ENCODE measurements around the gene ARAP1.

DNA sequence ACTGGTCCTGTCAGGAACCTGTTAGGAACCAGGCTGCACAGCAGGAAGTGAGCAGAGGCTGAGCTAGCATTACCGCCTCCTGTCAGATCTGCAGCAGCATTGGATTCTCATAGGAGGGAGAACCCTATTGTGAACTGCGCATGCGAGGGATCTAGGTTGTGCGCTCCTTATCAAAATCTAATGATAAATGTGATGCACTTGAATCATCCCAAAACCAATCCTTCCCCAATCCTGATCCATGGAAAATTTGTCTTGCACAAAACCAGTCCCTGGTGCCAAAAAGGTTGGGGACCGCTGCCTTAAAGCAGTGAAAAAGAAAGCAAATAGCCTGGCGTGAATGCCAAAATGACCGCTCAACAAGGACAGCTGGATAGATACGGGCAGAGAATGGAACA lies 1.9 kb upstream of the ARAP1 start:
- TF ChIP-seq, protein P1, sequence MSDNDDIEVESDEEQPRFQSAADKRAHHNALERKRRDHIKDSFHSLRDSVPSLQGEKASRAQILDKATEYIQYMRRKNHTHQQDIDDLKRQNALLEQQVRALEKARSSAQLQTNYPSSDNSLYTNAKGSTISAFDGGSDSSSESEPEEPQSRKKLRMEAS (IDR thresholded peaks at IDR 0.05), result no peak
- no peak for TF ChIP-seq TEAD4 (IDR thresholded peaks at IDR 0.05; ENCODE audit: low read depth, low read length)
- TF ChIP-seq, protein P2, sequence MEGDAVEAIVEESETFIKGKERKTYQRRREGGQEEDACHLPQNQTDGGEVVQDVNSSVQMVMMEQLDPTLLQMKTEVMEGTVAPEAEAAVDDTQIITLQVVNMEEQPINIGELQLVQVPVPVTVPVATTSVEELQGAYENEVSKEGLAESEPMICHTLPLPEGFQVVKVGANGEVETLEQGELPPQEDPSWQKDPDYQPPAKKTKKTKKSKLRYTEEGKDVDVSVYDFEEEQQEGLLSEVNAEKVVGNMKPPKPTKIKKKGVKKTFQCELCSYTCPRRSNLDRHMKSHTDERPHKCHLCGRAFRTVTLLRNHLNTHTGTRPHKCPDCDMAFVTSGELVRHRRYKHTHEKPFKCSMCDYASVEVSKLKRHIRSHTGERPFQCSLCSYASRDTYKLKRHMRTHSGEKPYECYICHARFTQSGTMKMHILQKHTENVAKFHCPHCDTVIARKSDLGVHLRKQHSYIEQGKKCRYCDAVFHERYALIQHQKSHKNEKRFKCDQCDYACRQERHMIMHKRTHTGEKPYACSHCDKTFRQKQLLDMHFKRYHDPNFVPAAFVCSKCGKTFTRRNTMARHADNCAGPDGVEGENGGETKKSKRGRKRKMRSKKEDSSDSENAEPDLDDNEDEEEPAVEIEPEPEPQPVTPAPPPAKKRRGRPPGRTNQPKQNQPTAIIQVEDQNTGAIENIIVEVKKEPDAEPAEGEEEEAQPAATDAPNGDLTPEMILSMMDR (IDR thresholded peaks at IDR 0.05; ENCODE audit: control extremely low read depth in 1 of 3, insufficient read depth in 1 of 3, low read depth in 1 of 3, low read length in 3 of 3), result no peak
- no peak for TF ChIP-seq JUND (IDR thresholded peaks at IDR 0.05; ENCODE audit: low read length)
- no peak for TF ChIP-seq EZH2 (IDR thresholded peaks at IDR 0.05; ENCODE audit: low read depth, low read length, severe bottlenecking)
- TF ChIP-seq POLR2AphosphoS5 (IDR thresholded peaks at IDR 0.05; ENCODE audit: low read depth, low read length), result no peak
- no peak for TF ChIP-seq POLR2A (IDR thresholded peaks at IDR 0.05; ENCODE audit: control extremely low read depth in 1 of 2, low read depth in 2 of 2, low read length in 2 of 2)
- no peak for TF ChIP-seq YY1 (IDR thresholded peaks at IDR 0.05; ENCODE audit: low read depth, low read length)
- no peak for TF ChIP-seq GTF2F1 (IDR thresholded peaks at IDR 0.05; ENCODE audit: borderline replicate concordance, low read depth, low read length)
- TF ChIP-seq MAFK (IDR thresholded peaks at IDR 0.05; ENCODE audit: low read depth, low read length), result no peak

All from H1 (cell line).